Endothelial cell of umbilical vein (primary cell): Measurements from ENCODE around the gene IGFBP1. TPM values are rescaled to one million over a fixed set of nuclear protein-coding genes. Genes with fewer than 3 reads are reported as not detected.

ENCODE experiments used
- BruUV-seq: library from RNA; stranded (reverse); fragments of 400-500 nt; replicated peaks from 2 replicates; lab custom pipeline; 2021; lab: Mats Ljungman, UMichigan
- CTCF ChIA-PET: fragments of 300-600, 350-600 bp; sonication (Branson Sonifier 250); formaldehyde crosslinking; loops from one replicate; lab custom pipeline; 2021; ENCODE audit warnings: antibody characterized with exemption, inconsistent platforms; lab: Charles Lee
- POLR2A ChIA-PET: fragments of 300-600, 350-600 bp; sonication (Branson Sonifier 250); formaldehyde crosslinking; loops from one replicate; lab custom pipeline; 2021; ENCODE audit warnings: antibody characterized with exemption, inconsistent platforms; lab: Charles Lee
- DNase-seq: peaks from one replicate; pipeline ENCODE4 v3.0.0-alpha.2; 2011; ENCODE audit warnings: low read depth, low spot score
- FAIRE-seq: peaks from 2 replicates; lab custom pipeline; 2011; peaks lifted over from hg19 to GRCh38; lab: Jason Lieb, UNC
- H2AFZ ChIP-seq: 2 replicates; pipeline ENCODE4 v1.6.0; 2012; ENCODE audit warnings: low read depth, low read length, control low read depth, inconsistent platforms
- H3K27ac ChIP-seq: 2 replicates; pipeline ENCODE4 v1.5.1; 2011; ENCODE audit warnings: low read depth, mild to moderate bottlenecking, control low read depth, low read length, moderate library complexity; ENCODE audit not compliant: insufficient read depth
- H3K27me3 ChIP-seq, 2 experiments: 2 replicates each; pipeline versions ENCODE4 v1.6.0 to v1.6.1; 2011; ENCODE audit warnings: low read length in 2 of 2, mixed read lengths in 1 of 2; ENCODE audit not compliant: control insufficient read depth in 2 of 2, insufficient read depth in 2 of 2
- H3K36me3 ChIP-seq, 2 experiments: 2 replicates in 1 of 2; 3 replicates in 1 of 2; pipeline ENCODE4 v1.5.1; 2011; ENCODE audit warnings: low read length in 2 of 2, mild to moderate bottlenecking in 1 of 2, moderate library complexity in 1 of 2; ENCODE audit not compliant: control insufficient read depth in 2 of 2, insufficient read depth in 2 of 2; ENCODE audit errors: extremely low read depth in 1 of 2
- H3K4me1 ChIP-seq: 3 replicates; pipeline ENCODE4 v1.5.1; 2011; ENCODE audit warnings: mild to moderate bottlenecking, low read length; ENCODE audit not compliant: control insufficient read depth, insufficient read depth; ENCODE audit errors: extremely low read depth
- H3K4me2 ChIP-seq: 2 replicates; pipeline ENCODE4 v1.6.1; 2011; ENCODE audit warnings: low read length, control low read depth, mixed read lengths; ENCODE audit not compliant: insufficient read depth
- H3K4me3 ChIP-seq, 3 experiments: fragments of 200-600 bp in 1 of 3; sonication (generic), shearing (Covaris generic) in 1 of 3; replicated peaks in 1 of 3; 2 replicates each; pipeline ENCODE4 v1.5.1; 2011 to 2016; ENCODE audit warnings: control low read depth in 3 of 3, low read length in 3 of 3, mild to moderate bottlenecking in 2 of 3, inconsistent platforms in 1 of 3, low read depth in 1 of 3, moderate library complexity in 1 of 3; ENCODE audit not compliant: insufficient read depth in 1 of 3
- H3K79me2 ChIP-seq: 2 replicates; pipeline ENCODE4 v1.6.0; 2012; ENCODE audit warnings: low read length, inconsistent platforms; ENCODE audit not compliant: control insufficient read depth, insufficient read depth
- H3K9ac ChIP-seq: replicated peaks from 2 replicates; pipeline ENCODE3; 2011; ENCODE audit warnings: low read length, control low read depth; ENCODE audit not compliant: insufficient read depth; ENCODE audit errors: extremely low read depth
- H3K9me1 ChIP-seq: replicated peaks from 3 replicates; pipeline ENCODE4 v1.6.0; 2011; ENCODE audit warnings: mild to moderate bottlenecking, low read length; ENCODE audit not compliant: control insufficient read depth, insufficient read depth; ENCODE audit errors: extremely low read depth
- H3K9me3 ChIP-seq: replicated peaks from 2 replicates; pipeline ENCODE4 v1.5.1; 2012; ENCODE audit warnings: low read length, inconsistent platforms; ENCODE audit not compliant: control insufficient read depth, insufficient read depth
- H4K20me1 ChIP-seq: replicated peaks from 2 replicates; pipeline ENCODE3; 2011; ENCODE audit warnings: mild to moderate bottlenecking, low read length; ENCODE audit not compliant: control insufficient read depth, insufficient read depth; ENCODE audit errors: extremely low read depth
- CTCF ChIP-seq, 2 donors: IDR thresholded peaks; 1 replicate in 1 of 2; 2 replicates in 1 of 2; pipeline ENCODE4 v1.5.1; 2011; ENCODE audit warnings: low read length in 2 of 2, mild to moderate bottlenecking in 2 of 2, moderate library complexity in 2 of 2, control low read depth in 1 of 2, inconsistent platforms in 1 of 2, low read depth in 1 of 2; ENCODE audit not compliant: insufficient read depth in 1 of 2; ENCODE audit errors: extremely low read depth in 1 of 2
- EZH2 ChIP-seq: IDR thresholded peaks from 2 replicates; pipeline ENCODE4 v1.6.1; 2012; ENCODE audit warnings: borderline replicate concordance, low read depth, mild to moderate bottlenecking, moderate library complexity, low read length, inconsistent platforms; ENCODE audit not compliant: severe bottlenecking
- FOS ChIP-seq: IDR thresholded peaks from 2 replicates; pipeline ENCODE4 v1.6.1; 2011; ENCODE audit warnings: mild to moderate bottlenecking, low read length, moderate library complexity, borderline replicate concordance; ENCODE audit not compliant: insufficient read depth
- GATA2 ChIP-seq: IDR thresholded peaks from 2 replicates; pipeline ENCODE4 v1.7.0; 2011; ENCODE audit warnings: low read depth, mild to moderate bottlenecking, moderate library complexity, mixed read lengths, low read length; ENCODE audit not compliant: insufficient read length, insufficient read depth
- JUN ChIP-seq: IDR thresholded peaks from 2 replicates; pipeline ENCODE4 v1.6.1; 2011; ENCODE audit warnings: borderline replicate concordance, low read depth; ENCODE audit not compliant: insufficient read length, insufficient read depth
- MAX ChIP-seq: IDR thresholded peaks from 2 replicates; pipeline ENCODE4 v1.6.1; 2011; ENCODE audit not compliant: insufficient read depth, insufficient read length
- MYC ChIP-seq: IDR thresholded peaks from one replicate; pipeline ENCODE4 v1.6.1; 2011; ENCODE audit warnings: mild to moderate bottlenecking, low read depth, low read length
- POLR2A ChIP-seq: IDR thresholded peaks from 2 replicates; pipeline ENCODE4 v1.6.1; 2012; ENCODE audit warnings: low read depth, mild to moderate bottlenecking, control low read depth, low read length
- POLR2AphosphoS5 ChIP-seq: IDR thresholded peaks from 2 replicates; pipeline ENCODE4 v1.6.1; 2012; ENCODE audit warnings: low read depth, mild to moderate bottlenecking, control low read depth, low read length, moderate library complexity; ENCODE audit not compliant: insufficient read depth
- dilution Hi-C: fragments of 300-500 bp; cut with MboI; formaldehyde crosslinking; loops from one replicate; pipeline ENCODE4 v1.15.0; 2019; ENCODE audit warnings: low sequenced_read_pairs; ENCODE audit not compliant: extremely low pct_ligation_motif_present
- intact Hi-C: fragments of 100-400 bp; cut with micrococcal nuclease; formaldehyde crosslinking; loops from one replicate; pipeline ENCODE4 v1.10.0; 2022
- polyA plus RNA-seq, 4 experiments: library from polyadenylated mRNA; depleted of rRNA in 3 of 4; stranded (reverse) in 3 of 4; unstranded in 1 of 4; fragments of >200 nt; gene quantifications; 2 replicates each; pipeline versions ENCODE4 v1.2.1 to v1.2.3, GENCODE V29; 2011 to 2012; ENCODE audit warnings: missing spikeins in 1 of 4
- total RNA-seq: library from RNA; stranded (reverse); gene quantifications from 2 replicates; pipeline ENCODE4 v1.2.3, GENCODE V29; 2021

The IGFBP1 gene
- total and polyA plus RNA-seq, 2 donors (not counting 3 experiments of a cell fraction or from before 2014, with no cell fraction given) = 0.57 to 4.0 TPM

- FAIRE-seq (no peak), DNase-seq (no peak)
- ChIA-PET POLR2A (no interaction called here), CTCF (interaction anchor here (0.6 to 6.1 kb wide), 13 partner anchors 8 to 1364 kb away, joined by 3 to 100 read pairs (median 5); partner anchors contain the start of genes CCDC201 and IGFBP3)
- dilution Hi-C loops (no loop called here), intact Hi-C loops (loop anchor here (5.0 kb wide), 1 partner anchor 1362 kb away; no protein-coding TSS in a partner anchor)
- no TSS peak for BruUV-seq
- Histone ChIP-seq H2AFZ (peak overlapping the region; percentile 42), H4K20me1 (no peaks in the 10 kb centered on the region), H3K4me1 (peaks cover 52% of the 10 kb centered on the region), H3K9me1 (no peaks in the 10 kb centered on the region), H3K27ac (peak overlapping the region; percentile 85), H3K27me3 (no peaks in the 10 kb centered on the region), H3K79me2 (no peaks in the 10 kb centered on the region), H3K4me2 (peak overlapping the region; percentile 39), H3K36me3 (no peaks in the 10 kb centered on the region), H3K9me3 (no peaks in the 10 kb centered on the region), H3K9ac (no peak overlapping the region), H3K4me3 (no peak overlapping the region)
- TF ChIP-seq JUN (no peak), MYC (no peak), POLR2A (no peak), GATA2 (no peak), EZH2 (no peak), MAX (no peak), CTCF (IDR thresholded peaks at IDR 0.05; ENCODE audit: extremely low read depth in 1 of 2, insufficient read depth in 1 of 2, low read depth in 1 of 2, low read length in 2 of 2) (no peak), FOS (no peak), POLR2AphosphoS5 (no peak)
Measured at GRCh38 chr7:45890125-45890901, 2.0 kb downstream of the IGFBP1 start.
